Measurements from ENCODE around the gene STXBP2. TPM values are rescaled to one million over a fixed set of nuclear protein-coding genes. Genes with fewer than 3 reads are reported as not detected.
A peak's percentile ranks its signal among the peaks of the same experiment; 100 is the strongest.

Gene STXBP2
- total RNA-seq, 1 donor from 2014 or later: 61.6 TPM

GRCh38 chr19:7665076-7665475 is 28.2 kb downstream of the STXBP2 start:
- H3K27me3 Mint-ChIP-seq: peaks cover 20% of the 10 kb centered on the region
- no peak for TF ChIP-seq CTCF (conservative IDR thresholded peaks at IDR 0.05)
- H3K9me3 Mint-ChIP-seq: no peaks in the 10 kb centered on the region
- H3K27ac Mint-ChIP-seq: no peak overlapping the region
- H3K4me1 Mint-ChIP-seq (ENCODE audit: unreplicated experiment): no peaks in the 10 kb centered on the region
- H3K36me3 Mint-ChIP-seq: no peaks in the 10 kb centered on the region
- no peak overlapping the region for H3K4me3 Mint-ChIP-seq
- no peak for DNase-seq (ENCODE audit: extremely low spot score, unreplicated experiment)

GRCh38 chr19:7668842-7669241 is 31.9 kb downstream of the STXBP2 start, which contains the start of gene RETN:
RETN (plus strand) TSS chr19:7669049; CDS start chr19:7669327, 278 bp downstream.
- Mint-ChIP-seq H3K4me1 (ENCODE audit: unreplicated experiment) (no peaks in the 10 kb centered on the region), H3K27me3 (peaks cover 50% of the 10 kb centered on the region), H3K36me3 (no peaks in the 10 kb centered on the region), H3K4me3 (no peak within 1 kb of the TSS), H3K27ac (no peak within 1 kb of the TSS), H3K9me3 (peaks cover under 1% of the 10 kb centered on the region)
- no peak for TF ChIP-seq CTCF (conservative IDR thresholded peaks at IDR 0.05)
- DNase-seq (ENCODE audit: extremely low spot score, unreplicated experiment): no peak

- DNase-seq (ENCODE audit: extremely low spot score, unreplicated experiment): no peak
- Mint-ChIP-seq H3K9me3 (peaks cover 7% of the 10 kb centered on the region), H3K4me3 (no peak overlapping the region), H3K27ac (no peak overlapping the region), H3K36me3 (no peaks in the 10 kb centered on the region), H3K27me3 (peaks cover 58% of the 10 kb centered on the region), H3K4me1 (ENCODE audit: unreplicated experiment) (no peaks in the 10 kb centered on the region)
- no peak for TF ChIP-seq CTCF (conservative IDR thresholded peaks at IDR 0.05)
These were observed 32.7 kb downstream of the STXBP2 start for GRCh38 chr19:7669641-7670040.

- DNase-seq (ENCODE audit: extremely low spot score, unreplicated experiment): no peak
- Mint-ChIP-seq H3K4me1 (ENCODE audit: unreplicated experiment) (no peaks in the 10 kb centered on the region), H3K9me3 (peaks cover 7% of the 10 kb centered on the region), H3K27ac (no peak overlapping the region), H3K4me3 (peak overlapping the region; percentile 72), H3K27me3 (peaks cover 58% of the 10 kb centered on the region), H3K36me3 (no peaks in the 10 kb centered on the region)
- TF ChIP-seq CTCF (conservative IDR thresholded peaks at IDR 0.05): no peak
These were observed 33.4 kb downstream of the STXBP2 start for GRCh38 chr19:7670150-7670783.

GRCh38 chr19:7670790-7671189 is 33.9 kb downstream of the STXBP2 start:
- peaks cover 60% of the 10 kb centered on the region for H3K27me3 Mint-ChIP-seq
- H3K4me1 Mint-ChIP-seq (ENCODE audit: unreplicated experiment): no peaks in the 10 kb centered on the region
- no peak overlapping the region for H3K27ac Mint-ChIP-seq
- peaks cover 7% of the 10 kb centered on the region for H3K9me3 Mint-ChIP-seq
- H3K36me3 Mint-ChIP-seq: no peaks in the 10 kb centered on the region
- TF ChIP-seq CTCF (conservative IDR thresholded peaks at IDR 0.05): no peak
- no peak for DNase-seq (ENCODE audit: extremely low spot score, unreplicated experiment)
- peak overlapping the region; percentile 72 for H3K4me3 Mint-ChIP-seq

All from type B pancreatic cell (in vitro differentiated cells).